Small intestine (tissue), 7 donors: ENCODE data around the gene LYRM9. TPM values are rescaled to one million over a fixed set of nuclear protein-coding genes. Genes with fewer than 3 reads are reported as not detected.

Source experiments
- DNase-seq, 2 donors: peaks; one replicate each; pipeline versions ENCODE4 v3.0.0 to v3.0.0-alpha.2; 2013
- FAIRE-seq: peaks from 2 replicates; lab custom pipeline; 2012; peaks lifted over from hg19 to GRCh38; lab: Jason Lieb, UNC
- H3K27ac ChIP-seq, 3 donors: one replicate each; pipeline ENCODE4 v1.5.1; 2013; ENCODE audit warnings: low read length in 2 of 3, mild to moderate bottlenecking in 2 of 3, control low read depth in 1 of 3, inconsistent platforms in 1 of 3, low read depth in 1 of 3, moderate library complexity in 1 of 3
- H3K27me3 ChIP-seq, 3 donors: one replicate each; pipeline ENCODE4 v1.6.1; 2013; ENCODE audit warnings: low read length in 3 of 3, inconsistent platforms in 1 of 3; ENCODE audit not compliant: control insufficient read depth in 3 of 3, insufficient read depth in 3 of 3
- H3K36me3 ChIP-seq, 3 donors: one replicate each; pipeline ENCODE4 v1.6.1; 2013; ENCODE audit warnings: low read length in 3 of 3, inconsistent platforms in 1 of 3, low read depth in 1 of 3, mild to moderate bottlenecking in 1 of 3, moderate library complexity in 1 of 3; ENCODE audit not compliant: control insufficient read depth in 3 of 3, insufficient read depth in 2 of 3
- H3K4me1 ChIP-seq, 3 donors: one replicate each; pipeline ENCODE4 v1.6.1; 2013; ENCODE audit warnings: low read length in 2 of 3, inconsistent platforms in 1 of 3, low read depth in 1 of 3, mild to moderate bottlenecking in 1 of 3, moderate library complexity in 1 of 3; ENCODE audit not compliant: control insufficient read depth in 3 of 3, insufficient read depth in 2 of 3
- H3K4me3 ChIP-seq, 3 donors: one replicate each; pipeline ENCODE4 v1.5.1; 2013; ENCODE audit warnings: low read length in 3 of 3, control low read depth in 1 of 3, inconsistent platforms in 1 of 3, low read depth in 1 of 3, mild to moderate bottlenecking in 1 of 3, moderate library complexity in 1 of 3
- H3K9me3 ChIP-seq, 2 donors: one replicate each; pipeline ENCODE4 v1.6.1; 2013; ENCODE audit warnings: low read depth in 1 of 2, low read length in 1 of 2; ENCODE audit not compliant: control insufficient read depth in 2 of 2, insufficient read depth in 1 of 2
- WGBS, 3 donors: extraction: QIAGEN DNeasy Blood & Tissue Kit; methylation state at CpG; one replicate each; pipeline ENCODE4 v1.1.7; 2013; 5-methylcytosine and 5-hydroxymethylcytosine counted together
- polyA plus RNA-seq, 4 donors: library from polyadenylated mRNA; stranded (reverse) in 3 of 4; unstranded in 1 of 4; fragments of 200-250 nt in 3 of 4; fragments of 120-200 nt in 1 of 4; gene quantifications; one replicate each; pipeline versions ENCODE4 v1.2.1 to v1.2.3, GENCODE V29; 2013
- donor health status: healthy with polysubstance abuse.
- donor health status: control.
- donor health status: control.
- donor health status: Bipolar disorder and iron deficiency.
- donor health status: healthy.

Gene LYRM9
- polyA plus RNA-seq, 4 donors = 4.0 to 16.5 (median 9.4) TPM

DNA sequence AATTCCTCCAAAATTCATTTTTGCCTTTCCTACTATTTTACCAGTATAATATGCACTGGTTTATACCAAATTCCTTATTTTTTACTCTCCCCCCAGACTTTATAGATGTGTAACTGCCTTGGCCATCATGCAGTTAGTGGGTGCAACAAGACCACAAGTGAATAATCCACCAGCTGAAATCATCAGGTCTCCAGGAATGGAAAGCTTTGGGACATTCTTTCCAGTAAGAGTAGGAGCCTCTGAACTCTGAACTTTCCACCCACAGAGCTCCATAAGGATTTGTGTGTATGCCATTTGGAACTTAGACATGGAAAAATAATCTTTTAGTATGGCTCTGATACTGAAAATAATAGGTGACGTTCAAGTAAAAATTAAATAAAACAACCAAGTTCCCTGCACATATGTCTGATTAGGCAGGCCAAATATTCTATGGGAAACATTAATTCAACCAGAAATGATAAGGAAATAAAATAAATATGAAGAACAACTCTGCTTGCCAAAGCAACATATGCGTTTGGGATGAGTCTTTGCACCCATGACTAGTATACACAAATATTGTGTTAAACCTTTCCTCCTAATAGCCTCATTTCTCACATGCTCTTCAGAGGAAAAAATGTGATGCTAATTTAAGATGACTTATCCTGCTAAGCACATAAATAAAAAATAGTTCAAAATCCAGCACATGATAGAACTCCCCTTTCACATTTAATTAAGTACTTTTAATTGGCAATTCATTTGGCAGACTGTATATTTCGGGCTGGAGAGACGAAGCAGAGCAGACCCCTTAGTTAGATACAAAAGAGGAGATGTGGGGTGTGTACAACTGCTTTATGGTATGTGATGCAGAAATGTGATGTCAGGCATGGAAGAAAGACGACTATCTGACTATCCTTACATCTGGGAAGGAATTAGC lies 11.6 kb upstream of the LYRM9 start:
- 64 to 75% (median 64%) methylated on average over 5 of the region's 5 CpGs for WGBS, 3 donors
- no peak for DNase-seq

DNA sequence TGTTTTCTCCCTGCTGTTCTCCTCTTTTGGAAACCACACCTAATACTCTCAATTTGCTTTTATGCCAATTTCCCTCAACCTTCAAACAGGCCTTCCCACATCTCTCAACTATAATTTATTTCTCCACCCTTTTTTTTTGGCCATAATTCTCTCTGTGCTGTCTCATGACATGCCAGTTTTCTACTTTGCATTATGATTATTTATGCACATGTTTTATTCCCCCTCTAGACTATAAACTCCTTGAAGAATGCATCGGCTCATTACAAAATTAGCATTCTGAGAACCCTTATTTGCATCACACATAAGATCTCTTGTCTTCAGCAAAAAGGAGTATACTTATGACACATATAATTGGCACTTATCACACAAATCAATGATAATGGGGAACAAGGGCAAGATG lies 10.9 kb upstream of the LYRM9 start:
- no peaks in the 10 kb centered on the region for H3K36me3 ChIP-seq
- H3K4me1 ChIP-seq = no peaks in the 10 kb centered on the region
- DNase-seq = no peak
- H3K4me3 ChIP-seq = no peak overlapping the region
- H3K27me3 ChIP-seq = no peaks in the 10 kb centered on the region
- FAIRE-seq = no peak
- H3K27ac ChIP-seq = no peak overlapping the region
- H3K9me3 ChIP-seq = no peaks in the 10 kb centered on the region
- 77 to 100% (median 94%) methylated on average over 1 of the region's 1 CpG for WGBS, 3 donors

More for the DNA sequence above, 11.6 kb upstream of the LYRM9 start:
- Histone ChIP-seq H3K27ac (no peak overlapping the region), H3K4me3 (no peak overlapping the region), H3K27me3 (no peaks in the 10 kb centered on the region), H3K9me3 (no peaks in the 10 kb centered on the region), H3K4me1 (no peaks in the 10 kb centered on the region), H3K36me3 (no peaks in the 10 kb centered on the region)
- FAIRE-seq = no peak

DNA sequence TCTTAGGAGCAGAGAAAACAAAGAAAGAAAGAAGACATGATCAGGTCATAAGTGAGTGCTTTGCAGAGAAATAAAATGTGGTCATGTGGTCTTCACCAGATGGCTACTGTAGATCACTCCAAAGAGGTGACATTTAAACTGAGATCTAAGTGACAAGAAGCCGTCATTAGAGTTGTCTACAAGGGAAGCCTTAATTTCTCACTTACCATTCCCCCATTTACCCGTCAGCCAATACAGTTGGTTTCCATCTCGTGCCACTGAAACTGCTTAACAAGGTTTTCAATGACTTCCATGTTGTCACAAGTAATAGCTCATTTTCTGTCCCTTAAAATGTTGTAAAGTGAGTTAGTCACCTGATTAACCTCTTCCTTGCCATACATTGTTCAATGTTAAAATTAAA lies 6.4 kb upstream of the LYRM9 start:
- FAIRE-seq = no peak
- DNase-seq = no peak
- no peaks in the 10 kb centered on the region for H3K4me1 ChIP-seq
- no peaks in the 10 kb centered on the region for H3K9me3 ChIP-seq
- no peaks in the 10 kb centered on the region for H3K27me3 ChIP-seq
- H3K27ac ChIP-seq = no peak overlapping the region
- no peak overlapping the region for H3K4me3 ChIP-seq
- H3K36me3 ChIP-seq = no peaks in the 10 kb centered on the region
- WGBS, 3 donors = 82 to 87% (median 83%) methylated on average over 3 of the region's 3 CpGs

DNA sequence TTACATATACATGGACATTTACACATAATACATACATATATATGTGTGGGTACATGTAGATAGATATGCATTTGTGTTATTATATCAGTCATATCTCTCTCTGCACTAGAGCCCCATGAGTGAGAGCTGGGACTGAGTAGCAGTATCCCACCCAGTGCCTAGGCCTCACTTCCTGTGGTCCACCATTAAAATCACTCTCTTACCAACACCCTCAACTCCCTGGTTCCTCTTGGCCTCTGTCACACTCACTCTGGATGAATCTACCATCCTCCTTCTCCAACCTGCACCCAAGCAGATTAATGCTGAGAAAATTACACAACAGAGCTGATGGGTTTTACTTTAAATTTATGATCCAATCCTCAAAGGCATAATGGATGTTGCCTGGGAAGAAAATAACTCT lies 4.9 kb upstream of the LYRM9 start:
- no peak for FAIRE-seq
- no peak for DNase-seq
- Histone ChIP-seq H3K36me3 (no peaks in the 10 kb centered on the region), H3K4me3 (no peak overlapping the region), H3K9me3 (no peaks in the 10 kb centered on the region), H3K4me1 (no peaks in the 10 kb centered on the region), H3K27me3 (no peaks in the 10 kb centered on the region), H3K27ac (no peak overlapping the region)

DNA sequence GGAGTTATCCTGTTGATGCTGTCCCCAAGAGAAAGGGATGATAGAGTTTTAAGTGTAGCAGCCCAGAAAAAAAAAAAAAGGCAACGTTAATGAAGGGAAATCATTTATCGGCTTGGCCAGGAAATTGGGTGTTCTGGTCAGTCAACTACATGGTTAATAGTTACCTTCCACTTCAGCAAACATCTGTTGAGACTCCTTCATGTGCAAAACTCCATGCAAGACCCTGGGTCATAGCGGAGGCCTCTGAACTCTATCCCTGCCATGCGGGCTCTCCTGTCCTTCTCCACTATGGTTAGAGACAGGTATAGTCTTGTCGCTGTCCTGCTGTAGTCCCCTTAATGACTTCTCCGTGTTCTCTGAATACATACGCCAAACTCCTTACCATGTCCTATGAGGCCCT lies 3.5 kb upstream of the LYRM9 start:
- WGBS, 3 donors = 85 to 91% (median 91%) methylated on average over 7 of the region's 7 CpGs
- no peaks in the 10 kb centered on the region for H3K27me3 ChIP-seq
- no peaks in the 10 kb centered on the region for H3K9me3 ChIP-seq
- DNase-seq (no peak), FAIRE-seq (no peak)
- no peak overlapping the region for H3K27ac ChIP-seq
- H3K4me1 ChIP-seq = peaks cover 0 to 3% (median 0%) of the 10 kb centered on the region in 3 donors
- H3K36me3 ChIP-seq = no peaks in the 10 kb centered on the region
- H3K4me3 ChIP-seq = no peak overlapping the region

DNA sequence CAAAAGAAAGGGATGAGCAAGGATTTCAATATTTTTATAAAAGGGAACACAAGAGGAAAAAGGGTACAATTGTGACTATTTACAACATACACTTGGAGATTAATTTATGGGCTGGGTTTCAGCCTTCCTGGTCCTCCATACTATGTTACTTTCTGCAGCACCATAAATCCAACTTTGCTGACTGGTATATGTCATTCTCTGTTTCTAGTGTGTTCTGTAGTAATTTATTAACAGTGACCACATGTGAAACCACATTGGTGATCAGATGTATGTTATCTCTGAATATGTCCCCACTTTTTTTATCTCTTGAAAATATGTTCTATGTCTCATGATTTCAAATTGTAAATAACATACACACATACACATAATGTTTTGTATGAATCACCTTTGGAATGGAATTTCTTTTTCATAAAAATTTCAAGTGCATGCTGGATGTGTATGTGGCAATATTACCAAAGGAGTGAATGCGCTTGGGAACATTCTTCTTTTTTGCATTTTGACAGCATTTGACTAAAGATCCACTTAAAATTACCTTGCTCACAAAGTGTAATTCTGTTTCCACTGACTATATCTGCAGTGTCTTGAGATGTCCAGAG lies 2.9 kb upstream of the LYRM9 start:
- no peaks in the 10 kb centered on the region for H3K36me3 ChIP-seq
- no peak for DNase-seq
- H3K4me1 ChIP-seq = peaks cover 0 to 3% (median 0%) of the 10 kb centered on the region in 3 donors
- H3K9me3 ChIP-seq = no peaks in the 10 kb centered on the region
- H3K27ac ChIP-seq = no peak overlapping the region
- H3K27me3 ChIP-seq = no peaks in the 10 kb centered on the region
- FAIRE-seq = no peak
- no peak overlapping the region for H3K4me3 ChIP-seq
- WGBS, 3 donors = 92 to 97% (median 96%) methylated on average over 1 of the region's 1 CpG

DNA sequence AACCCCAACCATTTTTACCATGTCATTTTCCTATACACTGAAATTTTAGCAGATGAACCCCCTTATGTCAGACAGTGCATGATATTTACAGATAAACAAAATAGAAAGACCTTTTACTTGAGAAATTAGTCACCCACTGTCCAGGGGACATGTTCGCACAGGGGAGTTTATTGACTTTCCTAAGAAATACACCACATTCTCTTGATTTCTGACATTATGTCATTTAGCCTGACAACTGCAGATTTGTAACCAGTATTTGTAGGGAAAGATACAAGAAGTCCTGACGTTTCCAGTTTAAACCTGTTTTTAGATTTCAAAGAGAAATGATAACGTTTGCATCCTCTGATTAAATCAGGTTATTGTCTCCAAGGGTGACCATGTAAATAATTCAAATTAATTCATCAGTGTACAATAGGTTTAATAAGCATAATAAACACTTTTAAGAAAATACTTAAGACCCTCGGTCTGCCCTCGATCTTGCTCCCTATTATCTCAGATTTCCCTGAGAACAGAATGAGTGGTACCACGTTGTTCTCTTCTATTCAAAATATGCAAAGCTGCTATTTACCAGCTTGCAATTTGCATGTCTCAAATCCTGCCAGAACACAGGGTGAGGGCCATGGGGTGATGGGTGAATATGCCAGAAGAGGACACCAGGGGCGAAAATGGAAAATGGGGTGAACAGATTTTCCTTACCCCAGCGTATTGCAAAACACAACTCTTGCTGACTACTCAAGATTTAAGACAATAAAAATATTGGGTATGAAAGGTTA lies 2.1 kb upstream of the LYRM9 start:
- Histone ChIP-seq H3K36me3 (no peaks in the 10 kb centered on the region), H3K27ac (no peak overlapping the region), H3K4me3 (no peak overlapping the region), H3K4me1 (peaks cover 0 to 3% (median 0%) of the 10 kb centered on the region in 3 donors), H3K9me3 (no peaks in the 10 kb centered on the region), H3K27me3 (no peaks in the 10 kb centered on the region)
- DNase-seq (no peak), FAIRE-seq (no peak)
- 48 to 72% (median 66%) methylated on average over 8 of the region's 8 CpGs for WGBS, 3 donors

DNA sequence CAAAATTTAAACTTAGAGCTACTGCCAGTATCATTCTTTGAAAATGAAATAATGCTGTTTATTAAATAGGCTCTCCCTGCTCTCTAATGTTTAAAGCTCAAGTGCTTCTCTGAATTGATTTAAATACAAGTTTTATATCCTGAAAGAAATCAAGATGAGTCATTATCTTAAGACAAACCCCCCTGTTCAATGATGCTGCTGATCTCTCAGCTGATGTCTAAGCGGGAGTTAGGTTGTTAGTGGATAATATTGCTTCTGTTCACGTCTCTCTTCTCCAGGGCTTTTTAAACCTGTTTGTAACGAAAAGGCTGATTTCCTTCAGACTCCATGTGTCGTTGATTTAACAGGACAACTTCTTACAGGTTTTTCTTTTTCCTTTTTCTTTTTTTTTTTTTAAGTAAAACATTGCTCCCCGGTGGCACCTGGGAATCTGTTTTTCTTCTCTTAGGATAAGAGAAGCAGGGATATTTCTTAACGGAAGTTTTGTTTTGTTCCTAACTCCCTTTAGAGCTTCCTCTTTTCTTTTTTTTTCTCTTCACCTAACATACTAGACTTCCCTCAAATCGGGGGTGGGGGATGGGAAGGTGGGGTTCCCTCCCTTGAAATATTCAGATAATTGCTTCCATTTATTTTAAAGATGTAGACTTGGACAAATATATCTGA lies 807 bp upstream of the LYRM9 start:
- no peak overlapping the region for H3K27ac ChIP-seq
- no peaks in the 10 kb centered on the region for H3K9me3 ChIP-seq
- H3K4me3 ChIP-seq = no peak overlapping the region
- H3K27me3 ChIP-seq = no peaks in the 10 kb centered on the region
- DNase-seq (no peak), FAIRE-seq (no peak)
- WGBS, 3 donors = 20 to 32% (median 26%) methylated on average over 7 of the region's 7 CpGs
- peaks cover 0 to 3% (median 0%) of the 10 kb centered on the region in 3 donors for H3K4me1 ChIP-seq
- no peaks in the 10 kb centered on the region for H3K36me3 ChIP-seq
